ENCODE data around the gene THAP9. TPM values are rescaled to one million over a fixed set of nuclear protein-coding genes. Genes with fewer than 3 reads are reported as not detected.
A peak's percentile ranks its signal among the peaks of the same experiment; 100 is the strongest.

Gene THAP9
- total RNA-seq, 1 donor from 2014 or later: 3.3 TPM

- no peaks in the 10 kb centered on the region for H3K27me3 ChIP-seq (ENCODE audit: insufficient read depth, low read length)
- peak within 1 kb of the TSS; percentile 100 for H3K9ac ChIP-seq (ENCODE audit: low read length)
- peak within 1 kb of the TSS; percentile 63 for H2AFZ ChIP-seq (ENCODE audit: low read depth, low read length)
- Mint-ChIP-seq H3K4me1 (ENCODE audit: low read depth, unreplicated experiment) (peaks cover 21% of the 10 kb centered on the region), H3K4me3 (ENCODE audit: unreplicated experiment) (peak within 1 kb of the TSS; percentile 96), H3K27me3 (ENCODE audit: low read depth, unreplicated experiment) (no peaks in the 10 kb centered on the region), H3K27ac (ENCODE audit: unreplicated experiment) (peak within 1 kb of the TSS; percentile 98), H3K36me3 (ENCODE audit: low read depth, unreplicated experiment) (peaks cover 18% of the 10 kb centered on the region), H3K9me3 (ENCODE audit: unreplicated experiment) (no peaks in the 10 kb centered on the region)
- H3K4me2 ChIP-seq (ENCODE audit: low read length): peak within 1 kb of the TSS; percentile 89
- TF ChIP-seq CTCF (IDR thresholded peaks at IDR 0.05; ENCODE audit: insufficient read depth, low read depth, low read length): no peak
- TF ChIP-seq EZH2 (IDR thresholded peaks at IDR 0.05; ENCODE audit: insufficient read depth, low read length): no peak
- DNase-seq (ENCODE audit: low read depth) (peak; percentile 85), FAIRE-seq (no peak)
- H3K9me3 ChIP-seq (ENCODE audit: insufficient read depth, low read depth, low read length): no peaks in the 10 kb centered on the region
- H3K36me3 ChIP-seq (ENCODE audit: insufficient read depth, low read length): peaks cover 20% of the 10 kb centered on the region
- peaks cover 15% of the 10 kb centered on the region for H3K4me1 ChIP-seq (ENCODE audit: insufficient read depth, low read length)
- peaks cover 84% of the 10 kb centered on the region for H3K79me2 ChIP-seq (ENCODE audit: insufficient read depth, low read length)
- peak within 1 kb of the TSS; percentile 99 for H3K27ac ChIP-seq (ENCODE audit: low read depth, low read length)
- H4K20me1 ChIP-seq (ENCODE audit: insufficient read depth, low read length): peaks cover 29% of the 10 kb centered on the region
- H3K4me3 ChIP-seq (ENCODE audit: insufficient read depth, low read depth, low read length): peak within 1 kb of the TSS; percentile 94
Observed at GRCh38 chr4:82890901-82891706, 9.4 kb upstream of the THAP9 start, which contains the start of gene SEC31A. Gene SEC31A (minus strand): TSS chr4:82891153. CDS start chr4:82881936, 9,217 bp downstream.

- Histone ChIP-seq H3K79me2 (ENCODE audit: insufficient read depth, low read length) (peaks cover 84% of the 10 kb centered on the region), H3K36me3 (ENCODE audit: insufficient read depth, low read length) (peaks cover 21% of the 10 kb centered on the region), H3K4me3 (ENCODE audit: insufficient read depth, low read depth, low read length) (peak overlapping the region; percentile 94), H3K27me3 (ENCODE audit: insufficient read depth, low read length) (no peaks in the 10 kb centered on the region), H3K4me1 (ENCODE audit: insufficient read depth, low read length) (peaks cover 15% of the 10 kb centered on the region), H4K20me1 (ENCODE audit: insufficient read depth, low read length) (peaks cover 25% of the 10 kb centered on the region), H3K9me3 (ENCODE audit: insufficient read depth, low read depth, low read length) (no peaks in the 10 kb centered on the region), H2AFZ (ENCODE audit: low read depth, low read length) (peak overlapping the region; percentile 63), H3K9ac (ENCODE audit: low read length) (peak overlapping the region; percentile 100), H3K4me2 (ENCODE audit: low read length) (peak overlapping the region; percentile 89), H3K27ac (ENCODE audit: low read depth, low read length) (peak overlapping the region; percentile 99)
- Mint-ChIP-seq H3K36me3 (ENCODE audit: low read depth, unreplicated experiment) (peaks cover 18% of the 10 kb centered on the region), H3K4me1 (ENCODE audit: low read depth, unreplicated experiment) (peaks cover 23% of the 10 kb centered on the region), H3K27me3 (ENCODE audit: low read depth, unreplicated experiment) (no peaks in the 10 kb centered on the region), H3K27ac (ENCODE audit: unreplicated experiment) (peak overlapping the region; percentile 98), H3K4me3 (ENCODE audit: unreplicated experiment) (peak overlapping the region; percentile 96), H3K9me3 (ENCODE audit: unreplicated experiment) (no peaks in the 10 kb centered on the region)
- TF ChIP-seq EZH2 (IDR thresholded peaks at IDR 0.05; ENCODE audit: insufficient read depth, low read length) (no peak), CTCF (IDR thresholded peaks at IDR 0.05; ENCODE audit: insufficient read depth, low read depth, low read length) (no peak)
- FAIRE-seq (no peak), DNase-seq (ENCODE audit: low read depth) (no peak)
Observed at GRCh38 chr4:82891707-82892466, 8.6 kb upstream of the THAP9 start.

All from astrocyte (in vitro differentiated cells and primary cell).